ENCODE data around the gene CP.
A peak's percentile ranks its signal among the peaks of the same experiment; 100 is the strongest.
"Not testable (repeated sequence)": the region's sequence is repeated elsewhere in the genome, so short reads cannot be mapped to it uniquely, and the experiment has no call there.

The CP gene

GRCh38 chr3:149226776-149227175 lies 5.1 kb upstream of the CP start:
- no peak for DNase-seq

GRCh38 chr3:149224736-149225594 lies 3.3 kb upstream of the CP start:
- DNase-seq = no peak

GRCh38 chr3:149223461-149223820 lies 1.8 kb upstream of the CP start:
- no peak for DNase-seq

DNA sequence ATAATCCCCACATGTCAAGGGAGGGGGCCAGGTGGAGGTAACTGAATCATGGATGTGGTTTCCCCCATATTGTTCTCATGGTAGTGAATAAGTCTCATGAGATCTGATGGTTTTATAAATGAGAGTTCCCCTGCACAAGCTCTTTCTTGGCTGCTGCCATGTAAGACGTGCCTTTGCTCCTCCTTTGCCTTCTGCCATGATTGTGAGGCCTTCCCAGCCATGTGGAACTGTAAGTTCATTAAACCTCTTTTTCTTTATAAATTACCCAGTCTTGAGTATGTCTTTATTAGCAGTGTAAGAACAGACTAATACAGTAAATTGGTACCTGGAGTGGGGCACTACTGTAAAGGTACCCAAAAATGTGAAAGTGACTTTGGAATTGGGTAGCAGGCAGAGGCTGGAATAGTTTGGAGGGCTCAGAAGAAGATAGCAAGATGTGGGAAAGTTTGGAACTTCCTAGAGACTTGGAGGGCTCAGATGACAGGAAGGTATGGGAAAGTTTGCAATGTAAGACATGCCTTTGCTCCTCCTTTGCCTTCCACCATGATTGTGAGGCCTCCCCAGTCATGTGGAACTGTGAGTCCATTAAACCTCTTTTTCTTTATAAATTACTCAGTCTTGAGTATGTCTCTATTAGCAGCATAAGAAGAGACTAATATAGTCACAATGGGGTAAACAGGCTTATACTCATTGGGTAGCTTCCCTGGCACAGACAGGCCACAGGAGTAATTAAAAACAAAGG lies 2.1 kb downstream of the CP start:
- DNase-seq = not testable (repeated sequence)

DNA sequence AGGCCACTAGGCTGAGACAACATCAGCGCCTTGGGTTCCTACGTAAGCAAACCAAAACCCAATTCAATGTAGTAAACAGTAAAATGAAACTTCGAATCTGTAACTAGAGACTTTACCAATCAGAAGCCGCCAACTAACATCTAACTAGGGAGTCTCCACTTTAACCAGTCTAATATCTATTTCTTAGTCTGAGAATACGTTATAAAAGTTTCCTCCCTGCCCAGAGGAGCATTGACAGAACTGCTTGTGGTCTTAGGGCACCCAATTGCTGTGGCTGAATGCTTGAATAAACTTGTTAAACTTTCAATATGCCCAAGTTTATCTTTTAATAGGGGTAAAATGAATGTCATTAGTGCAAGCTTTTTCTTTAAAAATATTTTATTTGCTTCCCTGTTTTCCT lies 4.3 kb downstream of the CP start:
- DNase-seq = no peak

GRCh38 chr3:149216193-149216869 lies 5.3 kb downstream of the CP start:
- no peak for DNase-seq

- DNase-seq = no peak
These were observed 6.1 kb downstream of the CP start for GRCh38 chr3:149215515-149215914.

DNA sequence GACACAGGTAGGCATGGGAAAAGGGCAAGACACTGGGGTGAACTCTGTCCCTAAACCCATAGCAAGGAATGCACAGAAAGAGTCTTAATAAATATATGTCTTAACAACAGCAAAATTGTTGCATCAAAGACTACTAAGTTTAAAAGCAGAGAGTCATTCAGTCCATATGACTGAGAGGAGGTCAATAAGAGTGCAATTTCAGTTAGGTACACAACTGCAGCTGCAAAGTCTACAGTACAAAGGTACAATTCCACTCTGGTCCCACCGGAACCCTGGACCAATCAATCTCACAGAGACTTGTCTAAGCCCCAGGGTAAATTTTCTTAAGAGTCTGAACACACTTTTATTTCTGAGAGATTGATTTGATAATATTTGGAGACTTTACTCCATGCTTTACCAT lies 6.9 kb downstream of the CP start:
- no peak for DNase-seq

DNA sequence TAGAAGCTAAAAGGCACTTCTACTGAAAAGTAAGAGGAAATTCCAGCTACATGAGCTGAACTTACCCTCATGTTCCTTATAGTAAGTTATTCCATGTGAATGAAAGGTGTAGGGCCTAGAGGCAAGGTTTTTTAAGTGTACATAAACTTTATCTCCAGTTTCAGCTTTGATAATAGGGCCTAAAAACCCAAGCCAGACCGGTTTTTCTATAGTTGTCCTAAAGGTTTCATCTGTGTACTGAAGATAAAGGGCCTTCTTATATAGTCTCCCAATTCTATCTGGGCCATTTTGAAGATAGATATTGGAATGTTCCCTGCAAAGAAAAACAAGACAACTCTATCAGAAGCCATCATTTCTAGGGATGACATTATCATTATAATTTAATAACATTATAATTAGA lies 9.2 kb downstream of the CP start:
- no peak for DNase-seq

DNA sequence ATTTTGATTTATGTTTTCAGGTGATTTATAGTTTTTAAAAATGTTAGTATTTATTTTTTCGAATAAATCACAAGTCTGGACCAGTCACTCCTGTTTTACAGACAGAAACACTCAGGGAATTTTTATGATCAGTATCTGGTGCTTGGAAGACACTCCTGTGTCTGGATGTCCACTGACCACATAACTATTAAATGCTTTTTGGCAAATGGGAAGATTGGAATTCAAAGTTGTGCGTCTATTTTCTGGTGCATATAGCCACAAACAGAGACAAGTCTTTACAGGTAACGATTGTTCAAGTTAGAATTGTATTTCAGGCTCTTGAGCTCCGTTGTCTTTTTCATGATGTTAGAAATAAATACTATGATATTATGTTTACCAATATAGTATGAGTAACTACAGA lies 12.2 kb downstream of the CP start:
- DNase-seq = no peak

DNA sequence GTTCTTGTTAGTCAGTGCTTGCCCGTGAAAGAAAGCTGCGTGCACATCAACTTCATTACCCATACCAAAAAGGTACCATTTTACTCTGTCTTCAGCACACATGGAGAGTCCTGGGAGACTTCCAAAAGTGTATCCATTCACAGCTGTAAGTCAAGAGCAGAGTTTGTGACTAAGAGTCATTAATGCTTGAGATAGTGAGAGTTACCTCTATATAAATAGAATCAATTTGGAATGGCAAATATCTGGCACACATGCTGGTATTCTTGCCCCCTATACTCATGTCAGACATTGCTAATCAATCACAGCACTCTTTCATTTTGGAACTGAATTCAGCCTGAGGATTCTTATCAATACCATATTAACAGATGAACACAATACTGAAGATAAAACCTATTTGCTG lies 14.2 kb downstream of the CP start:
- no peak for DNase-seq

GRCh38 chr3:149204390-149204991 lies 17.1 kb downstream of the CP start:
- no peak for DNase-seq

DNA sequence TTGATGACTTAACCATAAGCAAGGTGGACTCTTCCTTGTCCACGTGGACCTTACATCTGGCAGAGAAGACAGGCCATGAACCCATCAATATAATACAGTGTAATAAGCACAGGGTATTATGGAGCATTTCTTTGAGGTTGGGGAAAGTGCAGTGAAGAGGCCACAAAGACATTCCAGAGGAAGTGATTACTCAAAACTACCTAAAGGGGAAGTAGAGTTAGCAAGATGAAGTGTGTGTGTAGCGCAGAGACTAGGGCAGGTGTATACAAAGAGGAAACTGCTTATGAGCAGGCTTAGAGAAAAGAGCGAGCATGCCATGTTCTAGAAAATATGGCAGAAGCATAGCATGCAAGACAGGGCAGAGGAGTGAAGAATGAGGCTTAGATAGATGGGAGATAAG lies 17.9 kb downstream of the CP start:
- DNase-seq = no peak

GRCh38 chr3:149199474-149199873 lies 22.2 kb downstream of the CP start:
- DNase-seq = peak; percentile 37

GRCh38 chr3:149198611-149199010 lies 23.0 kb downstream of the CP start:
- no peak for DNase-seq

DNA sequence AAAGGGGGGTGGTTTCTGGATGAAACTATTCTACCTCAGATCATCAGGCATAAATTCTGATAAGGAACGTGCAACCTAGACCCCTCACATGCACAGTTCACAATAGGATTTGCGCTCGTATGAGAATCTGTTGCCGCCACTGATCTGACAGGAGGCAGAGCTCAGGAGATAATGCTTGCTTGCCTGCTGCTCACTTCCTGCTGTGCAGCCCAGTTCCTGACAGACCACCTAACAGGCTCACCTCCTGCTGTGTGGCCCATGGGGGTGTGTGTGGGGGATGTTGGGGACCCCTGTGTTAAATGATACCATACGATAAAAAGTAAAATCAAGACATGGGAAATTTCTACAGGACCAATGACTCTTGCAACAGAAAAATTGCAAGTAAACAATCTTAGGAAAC lies 24.0 kb downstream of the CP start:
- no peak for DNase-seq

GRCh38 chr3:149196805-149197592 lies 24.6 kb downstream of the CP start:
- DNase-seq = not testable (repeated sequence)

- DNase-seq = no peak
These were observed 26.4 kb downstream of the CP start for GRCh38 chr3:149195221-149195620.

GRCh38 chr3:149188494-149188893 lies 33.1 kb downstream of the CP start:
- DNase-seq = no peak

GRCh38 chr3:149186721-149187120 lies 34.9 kb downstream of the CP start:
- DNase-seq = no peak

DNA sequence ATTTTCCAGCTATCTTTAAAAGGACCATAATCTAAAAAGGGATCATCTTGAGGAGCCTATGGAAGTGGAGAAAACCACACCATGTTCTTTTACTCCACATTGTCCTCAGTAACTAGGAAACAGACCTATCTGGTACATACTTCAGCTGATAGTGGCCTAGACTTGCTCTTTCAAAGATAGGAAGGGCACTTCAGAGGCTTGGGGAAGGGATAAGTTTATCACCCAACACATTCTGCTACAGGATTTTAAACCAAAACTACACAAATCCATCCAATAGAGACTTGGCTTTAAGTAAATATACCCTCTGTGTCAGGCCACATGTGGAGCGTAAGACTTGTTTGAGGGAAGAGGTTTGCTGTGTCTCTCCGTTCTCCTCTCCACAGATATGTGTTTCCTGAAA lies 35.4 kb downstream of the CP start:
- DNase-seq = no peak

DNA sequence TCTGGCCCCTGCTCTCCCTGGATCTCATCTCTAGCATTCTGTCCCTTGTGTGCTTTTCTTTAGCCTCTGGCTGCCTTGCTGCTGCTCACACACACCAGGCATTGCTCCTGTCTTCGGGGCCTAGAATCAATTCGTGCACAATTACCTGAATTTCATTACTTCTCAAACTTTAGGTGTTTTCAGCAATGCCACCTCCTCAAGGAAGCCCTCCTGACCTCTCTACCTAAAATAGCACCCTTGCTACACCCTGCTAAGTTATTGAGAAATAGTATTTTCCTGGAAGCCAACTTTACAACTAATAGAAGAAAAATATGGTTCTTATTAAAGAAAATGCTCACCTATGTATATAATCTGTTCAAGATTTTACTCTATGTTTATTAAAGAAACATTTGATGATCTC lies 40.4 kb downstream of the CP start:
- no peak for DNase-seq

Measured in NCI-H510A (cell line).